NK-92 (cell line): Measurements from ENCODE around the gene THAP7.
"Not testable (repeated sequence)": the region's sequence is repeated elsewhere in the genome, so short reads cannot be mapped to it uniquely, and the experiment has no call there.

Experiments used
- DNase-seq: peaks from one replicate; lab custom pipeline; 2025; ENCODE audit not compliant: unreplicated experiment; lab: John Stamatoyannopoulos, UW

THAP7 gene

GRCh38 chr22:20979940-20980453 lies 21.9 kb downstream of the THAP7 start:
- DNase-seq = no peak

GRCh38 chr22:20979243-20979809 lies 22.6 kb downstream of the THAP7 start:
- no peak for DNase-seq

- no peak for DNase-seq
Measured at GRCh38 chr22:20978419-20978818, 23.5 kb downstream of the THAP7 start.

- no peak for DNase-seq
Measured at GRCh38 chr22:20977516-20978170, 24.3 kb downstream of the THAP7 start.

GRCh38 chr22:20977019-20977418 lies 24.9 kb downstream of the THAP7 start:
- DNase-seq = no peak

- DNase-seq = no peak
Measured at GRCh38 chr22:20976291-20976877, 25.5 kb downstream of the THAP7 start.

GRCh38 chr22:20975541-20976290 lies 26.2 kb downstream of the THAP7 start:
- DNase-seq = no peak

GRCh38 chr22:20974336-20974955 lies 27.5 kb downstream of the THAP7 start:
- no peak for DNase-seq

- DNase-seq = no peak
Measured at GRCh38 chr22:20973634-20974286, 28.2 kb downstream of the THAP7 start.

GRCh38 chr22:20972933-20973577 lies 28.9 kb downstream of the THAP7 start:
- no peak for DNase-seq

GRCh38 chr22:20972014-20972694 lies 29.8 kb downstream of the THAP7 start:
- not testable (repeated sequence) for DNase-seq

- no peak for DNase-seq
Measured at GRCh38 chr22:20970939-20971657, 30.8 kb downstream of the THAP7 start.

- no peak for DNase-seq
Measured at GRCh38 chr22:20968281-20968977, 33.5 kb downstream of the THAP7 start.

- DNase-seq = no peak
Measured at GRCh38 chr22:20967697-20968211, 34.2 kb downstream of the THAP7 start.

GRCh38 chr22:20966883-20967696 lies 34.8 kb downstream of the THAP7 start, which contains the start of gene AIFM3:
TSS of gene AIFM3 (plus strand) at chr22:20967255. CDS start at chr22:20967945, 690 bp downstream.
- DNase-seq = no peak

- no peak for DNase-seq
Measured at GRCh38 chr22:20965888-20966855, 35.7 kb downstream of the THAP7 start.
